Panc1 (cell line): ENCODE results near the gene ERGIC2.
"Not testable (repeated sequence)": the region's sequence is repeated elsewhere in the genome, so short reads cannot be mapped to it uniquely, and the experiment has no call there.

ENCODE experiments used
- POLR2AphosphoS5 ChIP-seq: IDR thresholded peaks from 2 replicates; pipeline ENCODE4 v1.6.1; 2012; ENCODE audit warnings: mild to moderate bottlenecking, low read depth, low read length, moderate library complexity
- REST ChIP-seq, 2 experiments: IDR thresholded peaks; 2 replicates each; pipeline ENCODE4 v1.6.1; 2011 to 2012; ENCODE audit warnings: low read depth in 2 of 2, control low read depth in 1 of 2, low read length in 1 of 2, mild to moderate bottlenecking in 1 of 2, moderate library complexity in 1 of 2; ENCODE audit not compliant: insufficient read depth in 1 of 2

DNA sequence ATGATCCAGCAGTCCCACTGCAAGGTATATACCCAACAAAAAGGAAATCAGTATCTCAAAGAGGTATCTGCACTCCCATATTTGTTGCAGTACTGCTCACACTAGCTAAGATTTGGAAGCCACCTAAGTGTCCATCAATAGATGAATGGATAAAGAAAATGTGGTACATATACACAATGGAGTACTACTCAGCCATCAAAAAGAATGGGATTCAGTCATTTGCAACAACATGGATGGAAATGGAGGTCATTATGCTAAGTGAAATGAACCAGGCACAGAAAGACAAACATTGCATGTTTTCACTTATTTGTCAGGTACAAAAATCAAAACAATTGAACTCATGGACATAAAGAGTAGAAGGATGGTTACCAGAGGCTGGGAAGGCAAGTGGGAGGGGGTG is 90.5 kb downstream of the ERGIC2 start:
- not testable (repeated sequence) for TF ChIP-seq REST (IDR thresholded peaks at IDR 0.05; ENCODE audit: insufficient read depth in 1 of 2, low read depth in 2 of 2, low read length in 1 of 2); POLR2AphosphoS5
